Transverse colon (tissue), 4 donors: ENCODE measurements around the gene CD300A. TPM values are rescaled to one million over a fixed set of nuclear protein-coding genes. Genes with fewer than 3 reads are reported as not detected.

Experiments used
- DNase-seq: peaks from one replicate; pipeline ENCODE4 v3.0.0-alpha.2; 2019
- H3K27ac ChIP-seq, 4 donors: fragments of 200-600 bp; sonication (generic); 2 replicates each; pipeline ENCODE4 v1.5.1; 2016 to 2018; ENCODE audit warnings: inconsistent platforms in 4 of 4
- H3K27me3 ChIP-seq: fragments of 200-600 bp; sonication (generic); 2 replicates; pipeline ENCODE4 v1.5.1; 2017; ENCODE audit warnings: inconsistent platforms
- H3K36me3 ChIP-seq, 4 donors: fragments of 200-600 bp; sonication (generic); 2 replicates each; pipeline ENCODE4 v1.5.1; 2017 to 2019; ENCODE audit warnings: inconsistent platforms in 4 of 4
- H3K4me1 ChIP-seq, 4 donors: fragments of 200-600 bp; sonication (generic); 2 replicates each; pipeline ENCODE4 v1.5.1; 2017 to 2020; ENCODE audit warnings: inconsistent platforms in 4 of 4
- H3K4me3 ChIP-seq, 4 donors: fragments of 200-600 bp; sonication (generic); 1 replicate in 1 of 4; 2 replicates in 3 of 4; pipeline versions ENCODE4 v1.5.1 to v1.6.1; 2017 to 2019; ENCODE audit warnings: inconsistent platforms in 4 of 4
- H3K9me3 ChIP-seq, 2 donors: fragments of 200-600 bp; sonication (generic); 2 replicates each; pipeline ENCODE4 v1.5.1; 2017 to 2019; ENCODE audit warnings: inconsistent platforms in 2 of 2
- EP300 ChIP-seq: sonication (generic); formaldehyde crosslinking; IDR thresholded peaks from one replicate; pipeline ENCODE4 v1.6.1; 2017; ENCODE audit warnings: antibody characterized with exemption, low read depth
- POLR2A ChIP-seq: fragments of 450-650 bp; IDR thresholded peaks from one replicate; pipeline ENCODE4 v1.6.1; 2016; ENCODE audit warnings: antibody characterized with exemption, mild to moderate bottlenecking, moderate library complexity
- POLR2AphosphoS5 ChIP-seq, 3 donors: sonication (generic); formaldehyde crosslinking; IDR thresholded peaks; one replicate each; pipeline ENCODE4 v1.6.1; 2016; ENCODE audit warnings: antibody characterized with exemption in 3 of 3
- WGBS, 2 donors: methylation state at CpG; one replicate each; pipeline ENCODE4 v1.1.5; 2018; ENCODE audit warnings: low coverage in 1 of 2; 5-methylcytosine and 5-hydroxymethylcytosine counted together
- in situ Hi-C, 4 donors: fragments of 200-750 bp; cut with MboI; loops; one replicate each; pipeline versions ENCODE4 v1.15.0 to v1.15.1; 2017; ENCODE audit warnings: low sequenced_read_pairs in 3 of 4, low pct_ligation_motif_present in 1 of 4, low pct_unique_long_range_greater_than_20kb in 1 of 4
- intact Hi-C: fragments of 100-400 bp; cut with DNase I; formaldehyde crosslinking; loops from one replicate; pipeline ENCODE4 v1.15.1; 2023; ENCODE audit warnings: low total_unique reads
- total RNA-seq, 4 donors: library from RNA; depleted of rRNA; stranded (reverse); fragments of >200 nt; gene quantifications; one replicate each; pipeline ENCODE4 v1.1.0, GENCODE V29; 2016
- TF ChIP-seq, protein P1 (sequence below), 5 experiments: fragments of 200-600 bp in 3 of 5; fragments of 450-650 bp in 2 of 5; sonication (generic) in 3 of 5; IDR thresholded peaks; 1 replicate in 2 of 5; 2 replicates in 3 of 5; pipeline ENCODE4 v1.5.1; 2016 to 2017; ENCODE audit warnings: antibody characterized with exemption in 5 of 5, inconsistent platforms in 3 of 5, mild to moderate bottlenecking in 2 of 5, moderate library complexity in 1 of 5

Gene CD300A
- 1 to 10 TPM in 2 of 4 donors, not detected in 2; 3.1 to 5.1 TPM for total RNA-seq

DNA sequence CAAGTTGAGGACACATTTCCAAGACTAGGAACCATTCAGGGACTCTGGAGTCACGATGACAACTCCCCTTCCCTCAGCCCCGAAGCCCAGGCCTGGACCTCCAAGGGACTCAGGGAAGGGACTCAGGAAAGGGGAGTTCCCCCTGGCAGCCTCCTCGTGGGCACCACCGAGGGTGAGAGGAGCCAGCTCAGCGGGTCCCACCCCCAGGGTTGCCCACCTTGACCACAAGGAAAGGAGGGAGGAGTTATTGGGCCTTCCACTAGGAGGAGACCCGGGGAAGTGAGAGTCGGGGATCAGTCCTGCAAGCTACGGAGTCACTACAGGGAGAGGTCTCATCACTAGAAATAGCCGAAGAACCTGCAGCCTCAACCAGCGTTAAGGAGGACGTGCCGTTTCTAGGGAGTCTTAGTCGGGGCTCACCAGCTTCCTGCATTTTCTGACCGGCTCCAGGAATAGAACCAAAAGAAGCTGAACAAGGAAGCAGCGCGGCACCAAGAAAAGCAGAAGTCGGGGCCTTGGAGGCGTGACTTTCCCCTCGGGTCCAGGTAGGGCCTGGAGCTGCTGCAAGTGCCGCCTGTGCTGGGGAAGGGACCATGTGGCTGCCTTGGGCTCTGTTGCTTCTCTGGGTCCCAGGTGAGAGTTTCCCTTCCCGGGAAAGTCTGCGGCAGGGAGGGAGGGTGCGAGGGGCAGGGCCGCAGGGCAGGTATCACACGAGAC lies at the start of gene CD300A:
Gene CD300A, plus strand, starts transcription at position 524 of the 717 bp plus-strand sequence. Its CDS starts 70 bp downstream, at position 594.
- peak in 2 of 3 donors; percentile 27 to 36 for TF ChIP-seq POLR2AphosphoS5 (IDR thresholded peaks at IDR 0.05)
- TF ChIP-seq EP300: no peak
- peak; percentile 16 for TF ChIP-seq POLR2A
- TF ChIP-seq, protein P1, sequence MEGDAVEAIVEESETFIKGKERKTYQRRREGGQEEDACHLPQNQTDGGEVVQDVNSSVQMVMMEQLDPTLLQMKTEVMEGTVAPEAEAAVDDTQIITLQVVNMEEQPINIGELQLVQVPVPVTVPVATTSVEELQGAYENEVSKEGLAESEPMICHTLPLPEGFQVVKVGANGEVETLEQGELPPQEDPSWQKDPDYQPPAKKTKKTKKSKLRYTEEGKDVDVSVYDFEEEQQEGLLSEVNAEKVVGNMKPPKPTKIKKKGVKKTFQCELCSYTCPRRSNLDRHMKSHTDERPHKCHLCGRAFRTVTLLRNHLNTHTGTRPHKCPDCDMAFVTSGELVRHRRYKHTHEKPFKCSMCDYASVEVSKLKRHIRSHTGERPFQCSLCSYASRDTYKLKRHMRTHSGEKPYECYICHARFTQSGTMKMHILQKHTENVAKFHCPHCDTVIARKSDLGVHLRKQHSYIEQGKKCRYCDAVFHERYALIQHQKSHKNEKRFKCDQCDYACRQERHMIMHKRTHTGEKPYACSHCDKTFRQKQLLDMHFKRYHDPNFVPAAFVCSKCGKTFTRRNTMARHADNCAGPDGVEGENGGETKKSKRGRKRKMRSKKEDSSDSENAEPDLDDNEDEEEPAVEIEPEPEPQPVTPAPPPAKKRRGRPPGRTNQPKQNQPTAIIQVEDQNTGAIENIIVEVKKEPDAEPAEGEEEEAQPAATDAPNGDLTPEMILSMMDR (IDR thresholded peaks at IDR 0.05): no peak
- DNase-seq: no peak
- Histone ChIP-seq H3K27ac (peak within 1 kb of the TSS; percentile 48 to 71 (median 64)), H3K9me3 (no peaks in the 10 kb centered on the region), H3K4me3 (peak within 1 kb of the TSS in 2 of 4 donors; percentile 24 to 34), H3K27me3 (peaks cover 18% of the 10 kb centered on the region), H3K36me3 (no peaks in the 10 kb centered on the region), H3K4me1 (peaks cover 0 to 4% (median 1%) of the 10 kb centered on the region in 4 donors)
- 40 to 52% methylated on average over 1 to 25 of the region's 25 CpGs for WGBS, 2 donors
- in situ Hi-C loops: no loop called here
- intact Hi-C loops: no loop called here

DNA sequence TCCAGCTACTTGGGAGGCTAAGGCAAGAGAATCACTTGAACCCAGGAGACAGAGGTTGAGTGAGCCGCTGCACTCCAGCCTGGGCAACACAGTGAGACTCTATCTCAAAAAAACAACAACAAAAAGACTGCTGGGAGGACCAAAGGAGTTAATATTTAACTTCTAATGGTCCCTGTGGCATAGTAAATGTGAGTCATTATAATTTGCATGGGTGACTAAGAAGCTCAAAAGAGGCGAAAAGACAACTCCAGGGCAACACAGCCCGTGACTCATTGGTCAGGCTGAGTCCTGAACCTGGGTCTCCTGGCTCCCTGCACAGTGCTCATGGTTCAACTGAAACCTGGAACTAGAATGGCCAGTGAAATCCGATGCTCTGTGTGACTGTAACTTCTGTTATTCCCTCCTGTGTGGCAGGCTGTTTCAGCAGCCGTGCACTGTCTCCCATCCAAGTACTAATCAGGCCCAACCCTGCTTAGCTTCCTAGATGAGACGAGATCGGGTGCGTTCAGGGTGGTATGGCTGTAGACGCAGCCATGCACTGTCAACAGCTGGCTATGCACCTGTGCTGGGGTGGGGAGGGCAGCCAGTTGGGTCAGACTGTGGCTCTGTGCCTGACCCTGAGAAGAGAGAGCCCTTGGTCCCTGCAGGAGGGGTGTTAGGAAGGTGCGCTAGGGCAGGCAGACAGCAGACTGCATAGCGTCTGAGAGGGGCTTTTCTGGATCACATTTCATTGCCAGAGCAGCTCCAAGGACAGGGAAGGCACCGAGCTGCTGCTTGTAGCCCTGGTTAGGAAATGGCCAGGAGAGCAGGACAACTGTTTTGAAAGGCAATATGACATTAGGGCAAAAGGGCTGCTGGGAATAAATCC lies 49.0 kb upstream of the CD300A start:
- 39 to 44% methylated on average over 2 to 12 of the region's 12 CpGs for WGBS, 2 donors
- intact Hi-C loops: loop anchor here (1.0 kb wide), 1 partner anchor 35 kb away; no protein-coding TSS in a partner anchor
- no peak overlapping the region for H3K4me3 ChIP-seq
- no peaks in the 10 kb centered on the region for H3K36me3 ChIP-seq
- H3K27ac ChIP-seq: peak overlapping the region; percentile 48 to 84 (median 78)
- in situ Hi-C loops: no loop called here
- H3K4me1 ChIP-seq: peaks cover 0 to 38% (median 31%) of the 10 kb centered on the region in 4 donors
- no peaks in the 10 kb centered on the region for H3K27me3 ChIP-seq
- H3K9me3 ChIP-seq: no peaks in the 10 kb centered on the region
- TF ChIP-seq, protein P1 (IDR thresholded peaks at IDR 0.05): no peak
- TF ChIP-seq POLR2AphosphoS5 (IDR thresholded peaks at IDR 0.05): peak in 2 of 3 donors; percentile 17 to 42
- TF ChIP-seq EP300: no peak
- no peak for TF ChIP-seq POLR2A
- DNase-seq: peak; percentile 55

DNA sequence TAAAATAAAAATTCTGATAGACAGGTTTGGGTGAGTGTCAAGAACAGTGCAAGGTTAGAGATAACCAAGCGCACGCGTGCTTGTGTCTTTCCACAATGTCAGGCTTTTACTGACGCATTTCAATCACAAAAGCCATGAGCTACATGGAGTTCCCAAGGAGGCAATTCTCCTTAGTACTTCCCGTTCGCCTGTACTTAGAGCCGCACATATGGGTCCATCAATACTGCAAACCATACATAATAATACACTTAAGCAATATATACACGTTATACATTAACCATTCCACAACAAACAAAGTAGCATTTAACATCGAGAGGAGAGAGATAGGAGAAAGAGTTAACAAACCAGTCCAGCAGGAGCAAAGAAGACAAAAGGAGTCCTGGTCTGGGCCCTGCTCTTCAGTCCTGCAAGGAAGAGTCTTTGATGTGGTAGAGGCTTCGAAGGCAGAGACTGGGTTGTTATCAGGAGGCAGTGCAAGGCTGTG lies 46.5 kb upstream of the CD300A start:
- peak; percentile 61 for DNase-seq
- H3K36me3 ChIP-seq: no peaks in the 10 kb centered on the region
- TF ChIP-seq POLR2A (no peak), POLR2AphosphoS5 (IDR thresholded peaks at IDR 0.05) (peak in 1 of 3 donors; percentile 66)
- H3K4me1 ChIP-seq: peaks cover 0 to 38% (median 31%) of the 10 kb centered on the region in 4 donors
- 54 to 65% methylated on average over 10 of the region's 10 CpGs for WGBS, 2 donors
- intact Hi-C loops: no loop called here
- peak overlapping the region; percentile 75 to 82 (median 78) for H3K27ac ChIP-seq
- in situ Hi-C loops: no loop called here
- no peaks in the 10 kb centered on the region for H3K27me3 ChIP-seq
- no peak overlapping the region for H3K4me3 ChIP-seq
- H3K9me3 ChIP-seq: no peaks in the 10 kb centered on the region

DNA sequence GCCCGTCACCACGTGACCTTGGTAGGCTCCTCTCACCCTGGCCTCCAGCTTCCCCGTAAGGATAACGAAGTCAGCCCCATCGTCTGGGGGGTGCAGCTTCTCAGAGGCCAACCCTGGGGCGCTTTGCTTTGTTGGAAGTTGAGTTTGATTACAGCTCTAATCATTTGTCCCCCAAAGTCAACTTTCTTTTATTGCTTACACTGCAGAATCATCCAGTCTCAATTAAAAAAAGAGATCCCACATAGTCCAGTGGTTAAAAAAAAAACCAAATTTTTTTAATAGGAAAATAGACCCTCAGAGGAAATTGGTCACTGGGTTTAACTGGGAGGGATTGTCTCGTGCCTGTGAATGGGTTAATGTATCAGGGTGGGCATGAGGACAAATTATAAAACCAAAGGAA lies 42.3 kb upstream of the CD300A start:
- intact Hi-C loops: no loop called here
- no peak overlapping the region for H3K27ac ChIP-seq
- no peak overlapping the region for H3K4me3 ChIP-seq
- H3K27me3 ChIP-seq: no peaks in the 10 kb centered on the region
- DNase-seq: no peak
- H3K9me3 ChIP-seq: no peaks in the 10 kb centered on the region
- 86 to 92% methylated on average over 7 of the region's 7 CpGs for WGBS, 2 donors
- TF ChIP-seq POLR2A (no peak), POLR2AphosphoS5 (IDR thresholded peaks at IDR 0.05) (no peak), EP300 (no peak)
- TF ChIP-seq, protein P1 (IDR thresholded peaks at IDR 0.05): no peak
- in situ Hi-C loops: no loop called here
- H3K4me1 ChIP-seq: peaks cover 9 to 41% (median 31%) of the 10 kb centered on the region in 4 donors
- H3K36me3 ChIP-seq: no peaks in the 10 kb centered on the region
